Neural cell (in vitro differentiated cells): ENCODE results near the gene ZNF407.

Experiments used
- CTCF ChIP-seq: fragments of 450-650 bp; IDR thresholded peaks from 2 replicates; pipeline ENCODE4 v1.5.1; 2014; ENCODE audit warnings: antibody characterized with exemption, mild to moderate bottlenecking, moderate library complexity; ENCODE audit not compliant: poor library complexity, severe bottlenecking
- EP300 ChIP-seq: fragments of 450-650 bp; conservative IDR thresholded peaks from 2 replicates; pipeline ENCODE4 v1.6.1; 2014; ENCODE audit warnings: antibody characterized with exemption, mild to moderate bottlenecking, moderate library complexity; ENCODE audit not compliant: poor library complexity, severe bottlenecking
- EZH2 ChIP-seq: fragments of 200-600, 300-800 bp; shearing (Covaris generic), sonication (generic); IDR thresholded peaks from 2 replicates; pipeline ENCODE4 v1.6.1; 2014; ENCODE audit warnings: antibody characterized with exemption, low read length, borderline replicate concordance, mild to moderate bottlenecking; ENCODE audit not compliant: insufficient read depth, poor library complexity, severe bottlenecking
- MXI1 ChIP-seq: fragments of 450-650 bp; conservative IDR thresholded peaks from 2 replicates; pipeline ENCODE4 v1.6.1; 2014; ENCODE audit warnings: antibody characterized with exemption, mild to moderate bottlenecking; ENCODE audit not compliant: poor library complexity, severe bottlenecking
- POLR2AphosphoS5 ChIP-seq: IDR thresholded peaks from 2 replicates; pipeline ENCODE4 v1.6.1; 2012
- RAD21 ChIP-seq: fragments of 450-650 bp; conservative IDR thresholded peaks from 2 replicates; pipeline ENCODE4 v1.6.1; 2014; ENCODE audit warnings: antibody characterized with exemption, mild to moderate bottlenecking, moderate library complexity
- SMC3 ChIP-seq: fragments of 450-650 bp; conservative IDR thresholded peaks from 2 replicates; pipeline ENCODE4 v1.6.1; 2014; ENCODE audit warnings: antibody characterized with exemption, mild to moderate bottlenecking, moderate library complexity; ENCODE audit not compliant: poor library complexity

DNA sequence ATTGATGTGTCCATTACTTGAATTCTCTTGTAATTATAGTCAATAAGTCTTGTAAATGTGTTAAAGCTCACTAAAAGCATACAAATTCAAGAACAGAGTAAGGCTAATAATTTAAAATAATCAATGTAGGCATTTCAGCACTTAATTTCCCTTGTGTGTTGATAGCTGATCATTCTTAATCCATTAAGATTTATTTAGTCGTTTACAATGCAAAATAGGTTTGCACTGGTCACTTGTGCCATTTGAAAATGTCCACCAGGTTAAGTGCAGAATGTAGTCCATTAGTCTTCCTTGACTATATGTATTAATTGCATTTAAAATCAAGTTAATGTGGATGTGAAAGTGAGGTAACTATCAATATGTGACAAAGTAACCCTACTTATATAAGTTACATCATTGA, 39.4 kb downstream of the ZNF407 start:
- no peak for TF ChIP-seq CTCF
- no peak for TF ChIP-seq EZH2
- TF ChIP-seq POLR2AphosphoS5: no peak
- no peak for TF ChIP-seq MXI1
- TF ChIP-seq RAD21: no peak
- TF ChIP-seq EP300: no peak
- no peak for TF ChIP-seq SMC3
